ENCODE results near the gene EMILIN2.

The EMILIN2 gene

GRCh38 chr18:2917259-2918047 lies 70.6 kb downstream of the EMILIN2 start:
- no peak for DNase-seq

GRCh38 chr18:2918761-2919550 lies 72.2 kb downstream of the EMILIN2 start:
- no peak for DNase-seq

GRCh38 chr18:2919600-2919999 lies 72.8 kb downstream of the EMILIN2 start:
- DNase-seq, result no peak

DNA sequence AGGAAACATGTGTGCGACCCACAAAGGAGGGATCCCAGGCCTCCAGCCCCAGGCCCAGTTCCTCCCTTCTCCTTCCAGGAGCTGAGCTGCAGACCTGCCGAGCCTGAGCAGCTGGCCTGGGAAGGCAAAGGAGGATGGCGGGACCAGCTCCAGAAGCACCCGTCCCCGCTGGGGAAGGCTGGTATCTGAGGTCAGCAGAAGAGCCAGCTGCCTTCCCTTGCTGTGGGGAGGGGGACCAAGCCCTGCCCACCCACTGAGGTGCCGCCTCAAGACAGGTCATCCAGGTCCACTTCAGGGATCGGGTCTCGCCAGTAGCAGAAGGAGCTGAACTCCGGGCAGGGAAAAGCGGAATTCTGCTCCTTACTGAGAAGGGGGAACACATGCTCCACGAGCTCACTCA lies 73.2 kb downstream of the EMILIN2 start:
- DNase-seq, result no peak

DNA sequence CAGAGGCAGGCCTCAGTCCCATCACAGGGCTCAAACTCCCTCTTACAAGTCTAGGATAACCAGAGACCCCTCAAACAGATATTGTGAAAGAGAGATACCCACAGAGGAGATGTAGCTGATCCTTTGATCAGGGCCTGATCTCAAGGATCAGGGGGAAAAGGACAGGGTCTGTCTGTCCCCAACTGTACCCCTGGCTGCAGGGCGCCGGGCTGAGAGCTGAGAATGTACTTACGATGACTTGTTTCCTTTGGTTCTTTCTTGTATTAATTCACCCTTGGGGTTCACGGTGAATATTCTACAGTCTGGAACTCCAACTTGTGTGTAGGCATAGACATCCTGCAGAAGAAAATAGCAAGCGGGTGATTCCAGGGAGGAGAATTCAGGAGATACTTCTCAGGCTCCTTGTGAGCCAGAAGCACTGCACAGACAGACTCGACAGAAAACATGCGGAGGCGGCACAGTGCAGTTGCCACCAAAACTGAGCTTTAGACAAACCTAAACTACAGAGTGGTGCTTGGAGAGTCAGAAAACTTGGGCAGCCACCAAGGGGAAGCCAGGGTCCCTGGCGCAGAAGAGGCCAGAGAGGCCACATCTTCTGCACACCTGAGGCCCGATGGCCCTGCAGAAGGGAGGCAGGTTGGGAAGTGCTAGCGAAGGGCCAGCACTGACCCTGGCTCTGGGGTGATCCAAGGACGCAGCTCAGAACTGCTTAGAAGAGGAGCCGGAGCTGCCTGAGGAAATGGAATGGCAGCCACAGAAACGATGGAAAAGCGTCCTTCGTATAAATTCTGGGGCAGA lies 73.9 kb downstream of the EMILIN2 start:
- DNase-seq, result no peak

- no peak for DNase-seq
These were observed 75.0 kb downstream of the EMILIN2 start for GRCh38 chr18:2921778-2922177.

DNA sequence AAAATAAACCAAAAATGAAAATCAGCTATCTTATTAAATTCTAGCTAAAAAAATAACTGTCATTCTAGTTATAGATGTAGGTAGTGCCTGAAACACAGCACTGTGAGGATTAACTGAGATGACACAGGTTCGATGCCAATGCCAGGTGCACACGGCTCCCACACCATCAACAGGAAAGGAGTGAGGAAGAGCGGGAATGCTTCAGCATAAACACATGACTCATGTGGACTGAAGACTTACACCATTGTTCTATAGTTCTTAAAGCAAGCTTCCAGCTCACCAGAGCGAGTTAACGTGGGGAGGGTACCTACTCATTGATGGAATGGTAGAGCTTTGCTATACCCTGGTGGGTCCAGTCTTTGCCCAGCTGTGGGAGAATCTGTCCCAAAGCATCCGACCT lies 76.7 kb downstream of the EMILIN2 start:
- DNase-seq, result no peak

- DNase-seq, result no peak
These were observed 78.1 kb downstream of the EMILIN2 start for GRCh38 chr18:2924920-2925319.

DNA sequence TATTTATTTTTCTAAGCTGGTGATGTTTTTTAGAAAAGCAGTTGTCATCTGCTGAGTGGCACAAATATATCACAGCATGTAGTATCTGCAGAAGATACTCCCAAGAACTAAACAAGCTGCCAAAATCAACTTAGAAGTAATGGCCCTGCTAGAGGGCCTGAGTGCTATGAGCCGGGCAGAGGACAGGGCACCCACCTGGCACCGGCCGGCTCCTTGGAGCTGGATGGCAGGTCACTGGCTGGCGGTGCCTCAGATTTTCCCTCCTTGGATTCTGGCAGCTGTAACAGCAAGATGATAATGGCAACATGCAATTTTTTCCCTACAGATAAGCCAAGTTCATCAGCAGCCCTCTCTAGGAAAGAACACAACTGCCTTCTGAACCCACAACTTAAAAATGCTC lies 79.7 kb downstream of the EMILIN2 start:
- no peak for DNase-seq

DNA sequence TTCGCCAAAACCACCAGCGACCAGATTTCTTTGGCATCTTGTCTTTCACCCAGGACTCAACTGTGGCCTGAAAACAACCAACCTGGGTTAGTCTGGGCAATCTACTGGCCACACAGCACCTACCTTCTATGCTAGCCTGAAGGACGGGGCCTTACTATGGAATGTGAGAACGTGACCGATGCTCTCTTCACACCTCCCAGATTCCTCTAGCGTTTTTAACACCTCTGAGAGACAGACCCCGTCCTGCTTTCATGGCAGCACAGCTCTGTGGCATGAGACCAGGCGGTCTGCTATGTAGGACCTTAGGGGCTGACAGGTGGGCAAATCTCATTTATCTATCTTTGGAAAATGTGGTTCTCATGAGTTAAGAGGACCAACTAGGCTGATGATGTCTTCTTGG lies 80.9 kb downstream of the EMILIN2 start:
- no peak for DNase-seq

GRCh38 chr18:2932247-2933181 lies 85.7 kb downstream of the EMILIN2 start:
- no peak for DNase-seq

DNA sequence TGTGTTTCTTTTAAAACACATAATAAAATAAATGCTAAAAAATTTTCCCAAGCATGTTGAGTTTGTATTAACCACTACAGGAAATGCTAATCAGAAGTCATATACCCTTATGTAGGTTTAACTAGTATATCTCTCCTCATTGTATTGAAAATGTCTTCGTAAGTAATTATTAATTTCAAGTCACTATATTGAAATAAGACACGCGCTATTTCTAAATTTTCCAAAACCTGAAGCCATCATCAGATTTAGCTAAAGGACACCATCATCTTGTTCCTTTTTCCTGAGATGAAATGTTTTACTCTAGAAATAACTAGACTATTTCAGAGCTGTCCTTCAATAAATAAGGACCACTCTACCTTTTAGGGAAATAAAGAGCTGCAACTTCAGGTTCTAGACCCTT lies 87.2 kb downstream of the EMILIN2 start:
- no peak for DNase-seq

DNA sequence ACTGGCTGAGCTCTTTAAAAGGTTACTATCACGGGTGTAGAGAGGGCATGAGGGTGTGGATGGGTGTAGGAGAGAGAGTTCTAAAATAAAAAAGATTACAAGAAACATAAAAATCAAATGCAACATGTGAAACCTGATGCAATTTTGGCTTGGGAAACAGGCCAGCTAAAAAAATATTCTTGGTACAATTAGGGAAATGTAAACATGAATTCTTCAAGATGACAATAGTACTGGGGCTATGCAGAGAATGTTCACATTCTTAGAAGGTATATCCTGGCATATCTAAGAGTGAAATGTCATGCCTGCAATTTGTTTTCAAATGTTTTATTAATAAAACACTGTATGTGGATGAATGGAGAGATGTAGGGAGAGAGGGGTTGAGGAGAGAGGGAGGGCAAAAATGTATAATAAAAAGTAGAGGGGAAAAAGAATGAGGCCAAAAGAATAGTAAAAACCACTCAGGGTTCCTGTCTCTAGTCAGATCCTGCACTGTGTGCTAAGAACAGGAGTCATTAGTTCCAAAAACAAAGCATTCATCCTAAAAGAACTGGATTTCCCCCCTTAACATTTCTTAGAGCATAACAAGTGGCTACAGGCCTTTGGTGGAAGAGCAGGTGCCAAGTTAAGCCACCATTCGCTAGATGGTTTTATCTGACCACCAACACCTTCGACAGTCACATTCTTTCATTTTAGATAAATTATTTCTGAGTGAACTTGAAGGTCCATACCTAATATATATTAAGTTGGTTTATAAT lies 88.8 kb downstream of the EMILIN2 start:
- no peak for DNase-seq

DNA sequence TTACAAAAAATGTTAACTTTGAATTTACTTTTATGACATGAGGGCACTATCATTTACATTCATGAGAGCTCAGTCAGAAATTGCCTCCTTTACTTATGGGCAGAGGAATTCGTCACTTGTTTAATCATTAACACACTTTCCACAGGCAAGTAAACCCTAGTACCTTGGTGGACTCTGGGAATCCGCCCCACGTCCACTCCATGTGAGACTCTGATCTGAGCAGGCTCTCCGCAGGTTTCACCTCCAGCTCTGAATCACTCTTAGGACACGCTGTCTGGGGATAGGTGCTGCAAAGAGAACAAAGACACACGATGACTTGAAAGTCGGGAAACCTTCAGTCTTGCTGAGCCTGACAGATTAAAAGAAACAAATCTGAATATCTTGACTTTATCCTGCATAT lies 92.5 kb downstream of the EMILIN2 start:
- no peak for DNase-seq

DNA sequence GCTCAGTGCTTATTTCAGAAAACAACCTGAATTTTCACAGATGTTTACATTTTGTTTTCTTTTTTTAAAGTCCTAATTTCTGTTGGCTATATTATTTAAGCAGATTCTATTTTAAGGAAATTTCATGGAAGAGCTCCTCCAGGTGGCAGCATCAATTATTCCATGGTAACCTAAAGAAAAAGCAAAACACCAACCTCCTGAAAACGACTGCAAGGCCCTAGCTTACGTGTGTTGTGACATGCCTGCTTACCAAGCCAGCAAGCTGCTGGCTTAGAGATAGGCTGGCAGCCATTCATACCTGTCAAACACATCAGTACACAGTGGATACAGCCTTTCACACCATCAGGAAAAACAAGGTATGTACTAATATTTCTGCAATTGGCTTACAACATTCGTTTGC lies 101.2 kb downstream of the EMILIN2 start:
- DNase-seq, result peak; percentile 12

- DNase-seq, result no peak
These were observed 105.8 kb downstream of the EMILIN2 start for GRCh38 chr18:2952605-2953004.

DNA sequence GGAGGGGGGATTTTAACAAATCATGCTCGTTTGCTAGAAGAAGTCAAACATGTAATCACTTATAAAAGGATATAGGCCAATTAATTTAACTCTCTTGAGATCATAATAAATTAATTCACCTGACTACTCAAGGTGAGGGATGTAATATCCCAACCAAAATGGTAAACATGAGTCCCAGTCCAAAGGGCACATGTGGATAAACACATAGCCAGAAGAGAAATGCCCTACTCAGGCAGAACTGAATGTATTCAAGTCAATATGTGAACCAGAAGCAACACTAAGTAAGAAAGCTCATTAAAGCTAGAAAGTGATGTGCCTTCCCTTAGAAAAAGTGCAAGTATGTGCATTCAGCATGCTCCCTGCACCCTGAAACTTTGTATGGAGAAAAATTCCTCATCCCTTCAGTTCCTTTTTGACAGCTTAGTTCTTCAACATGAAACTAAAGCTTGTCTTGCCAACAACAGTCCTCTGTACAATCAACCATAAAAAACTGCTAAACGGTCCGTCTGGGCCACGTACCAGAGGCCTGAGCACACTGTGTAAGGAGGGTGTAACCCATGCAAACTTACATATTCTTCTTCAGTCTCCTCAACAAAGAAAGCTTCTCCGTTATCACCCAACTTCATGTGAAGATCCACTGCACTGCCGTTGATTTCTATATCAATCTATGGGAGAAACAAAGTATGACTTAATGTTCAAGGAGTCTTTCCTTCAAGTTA lies 107.3 kb downstream of the EMILIN2 start:
- no peak for DNase-seq

DNA sequence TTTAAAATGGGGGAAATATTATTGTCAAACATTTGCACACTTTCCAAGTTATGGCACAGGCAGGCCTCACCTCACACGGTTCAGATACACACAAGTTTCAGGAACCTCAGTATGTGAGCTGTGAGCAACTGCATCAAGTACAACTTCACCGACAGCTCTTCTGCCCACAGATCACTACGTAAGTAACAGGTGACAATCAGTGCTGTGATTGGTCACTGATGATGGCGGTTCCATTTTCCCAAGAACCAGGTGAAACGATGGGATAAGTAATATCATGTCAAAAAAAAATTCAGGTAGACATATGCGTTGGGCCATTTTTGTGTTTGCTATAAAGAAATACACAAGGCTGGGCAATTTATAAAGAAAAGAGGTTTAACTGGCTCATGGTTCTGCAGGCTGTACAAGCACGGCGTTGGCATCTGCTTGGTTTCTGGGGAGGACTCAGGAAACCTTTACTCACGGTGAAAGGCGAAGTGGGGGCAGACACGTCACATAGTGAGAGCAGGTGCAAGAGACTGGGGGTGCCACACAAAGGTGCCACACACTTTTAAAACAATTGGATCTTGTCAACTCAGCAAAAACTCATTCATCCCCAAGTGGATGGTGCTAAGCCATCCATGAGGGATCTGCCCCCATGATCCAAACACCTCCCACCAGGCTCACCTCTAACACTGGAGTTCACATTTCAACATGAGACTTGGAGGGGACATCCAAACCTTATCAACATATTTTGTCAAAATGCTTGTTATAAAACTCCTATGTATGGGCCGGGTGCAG lies 108.3 kb downstream of the EMILIN2 start:
- DNase-seq, result no peak

- DNase-seq, result no peak
These were observed 109.2 kb downstream of the EMILIN2 start for GRCh38 chr18:2956056-2956455.

GRCh38 chr18:2958819-2959298 lies 112.1 kb downstream of the EMILIN2 start:
- DNase-seq, result no peak

Data from NCI-H226 (cell line).